ENCODE results near the gene SFXN5. TPM values are rescaled to one million over a fixed set of nuclear protein-coding genes. Genes with fewer than 3 reads are reported as not detected.
A peak's percentile ranks its signal among the peaks of the same experiment; 100 is the strongest.
"Not testable (repeated sequence)": the region's sequence is repeated elsewhere in the genome, so short reads cannot be mapped to it uniquely, and the experiment has no call there.

SFXN5 gene, protein sequence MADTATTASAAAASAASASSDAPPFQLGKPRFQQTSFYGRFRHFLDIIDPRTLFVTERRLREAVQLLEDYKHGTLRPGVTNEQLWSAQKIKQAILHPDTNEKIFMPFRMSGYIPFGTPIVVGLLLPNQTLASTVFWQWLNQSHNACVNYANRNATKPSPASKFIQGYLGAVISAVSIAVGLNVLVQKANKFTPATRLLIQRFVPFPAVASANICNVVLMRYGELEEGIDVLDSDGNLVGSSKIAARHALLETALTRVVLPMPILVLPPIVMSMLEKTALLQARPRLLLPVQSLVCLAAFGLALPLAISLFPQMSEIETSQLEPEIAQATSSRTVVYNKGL
- total RNA-seq = 10 to 100 TPM in 3 of 9 donors, 1 to 10 TPM in 6; 6.0 to 12.5 (median 9.1) TPM
- 1 to 10 TPM; 7.1 to 8.2 TPM for polyA plus RNA-seq
- long read RNA-seq, donor 1, full-length matches to known transcripts = 3 of 29 reads
- long read RNA-seq, donor 1, partial matches to known transcripts = 4 of 29 reads
- long read RNA-seq, donor 1, other reads (novel, unspliced or antisense) = 22 of 29 reads
- long read RNA-seq, donor 2, full-length matches to known transcripts = 9 of 47 reads
- long read RNA-seq, donor 2, partial matches to known transcripts = 1 of 47 reads
- long read RNA-seq, donor 2, other reads (novel, unspliced or antisense) = 37 of 47 reads
- long read RNA-seq, donor 3, full-length matches to known transcripts = 1 of 42 reads
- long read RNA-seq, donor 3, partial matches to known transcripts = 0 of 42 reads
- long read RNA-seq, donor 3, other reads (novel, unspliced or antisense) = 41 of 42 reads

DNA sequence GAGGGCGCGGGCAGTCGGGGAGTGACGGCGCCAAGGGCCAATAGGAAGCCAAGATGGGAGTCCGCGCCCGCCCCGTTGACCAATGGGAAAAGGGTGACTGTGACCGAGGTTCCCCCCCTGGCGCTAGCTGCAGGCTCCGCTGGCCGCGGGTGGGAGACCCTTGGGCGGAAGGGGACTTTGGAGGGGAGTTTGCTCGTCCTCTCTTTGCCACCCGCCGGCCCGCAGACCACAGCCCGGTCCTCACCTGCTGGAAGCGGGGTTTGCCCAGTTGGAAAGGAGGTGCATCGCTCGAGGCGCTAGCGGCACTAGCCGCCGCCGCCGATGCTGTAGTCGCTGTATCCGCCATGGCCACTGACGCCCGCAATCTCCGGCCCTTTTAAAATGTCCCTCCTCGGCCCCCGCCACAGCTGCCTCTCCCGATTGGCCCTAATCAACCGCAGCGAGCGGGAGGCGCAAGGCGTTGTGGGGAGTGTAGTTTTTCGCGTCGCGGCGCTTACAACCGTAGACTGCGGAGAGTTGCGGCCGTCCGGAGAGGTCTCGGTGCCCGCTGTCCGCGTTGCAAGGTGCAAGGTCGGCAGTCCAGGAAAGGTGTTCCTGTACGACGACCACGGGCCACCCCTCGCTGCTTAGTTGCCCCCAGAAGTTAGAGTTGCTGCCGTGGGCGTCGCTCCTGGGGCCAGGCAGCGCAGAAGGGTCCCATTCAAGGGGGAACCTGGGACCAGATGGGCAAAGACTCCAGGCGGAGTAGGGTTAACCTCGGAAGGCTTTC, at the start of gene SFXN5:
TSS of gene SFXN5 (minus strand) at position 353 of the 769 bp plus-strand sequence. CDS start at position 346, 7 bp downstream.
- DNase-seq = peak; percentile 98 to 100 (median 99)
- TF ChIP-seq, protein P1, sequence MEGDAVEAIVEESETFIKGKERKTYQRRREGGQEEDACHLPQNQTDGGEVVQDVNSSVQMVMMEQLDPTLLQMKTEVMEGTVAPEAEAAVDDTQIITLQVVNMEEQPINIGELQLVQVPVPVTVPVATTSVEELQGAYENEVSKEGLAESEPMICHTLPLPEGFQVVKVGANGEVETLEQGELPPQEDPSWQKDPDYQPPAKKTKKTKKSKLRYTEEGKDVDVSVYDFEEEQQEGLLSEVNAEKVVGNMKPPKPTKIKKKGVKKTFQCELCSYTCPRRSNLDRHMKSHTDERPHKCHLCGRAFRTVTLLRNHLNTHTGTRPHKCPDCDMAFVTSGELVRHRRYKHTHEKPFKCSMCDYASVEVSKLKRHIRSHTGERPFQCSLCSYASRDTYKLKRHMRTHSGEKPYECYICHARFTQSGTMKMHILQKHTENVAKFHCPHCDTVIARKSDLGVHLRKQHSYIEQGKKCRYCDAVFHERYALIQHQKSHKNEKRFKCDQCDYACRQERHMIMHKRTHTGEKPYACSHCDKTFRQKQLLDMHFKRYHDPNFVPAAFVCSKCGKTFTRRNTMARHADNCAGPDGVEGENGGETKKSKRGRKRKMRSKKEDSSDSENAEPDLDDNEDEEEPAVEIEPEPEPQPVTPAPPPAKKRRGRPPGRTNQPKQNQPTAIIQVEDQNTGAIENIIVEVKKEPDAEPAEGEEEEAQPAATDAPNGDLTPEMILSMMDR (IDR thresholded peaks at IDR 0.05) = peak in 8 of 12 donors; percentile 13 to 50 (median 30)
- TF ChIP-seq POLR2A (IDR thresholded peaks at IDR 0.05) = no peak
- WGBS, 4 donors = 0 to 10% (median 1%) methylated on average over 6 to 67 of the region's 67 CpGs
- ATAC-seq = peak; percentile 96 to 98 (median 96)
- no peaks in the 10 kb centered on the region for H3K9me3 ChIP-seq
- H3K4me1 ChIP-seq = peaks cover 3 to 39% (median 21%) of the 10 kb centered on the region in 12 donors
- peak within 1 kb of the TSS; percentile 74 to 98 (median 93) for H3K27ac ChIP-seq
- peaks cover 0 to 11% (median 0%) of the 10 kb centered on the region in 9 donors for H3K36me3 ChIP-seq
- peak within 1 kb of the TSS; percentile 57 to 99 (median 87) for H3K4me3 ChIP-seq
- no peaks in the 10 kb centered on the region for H3K27me3 ChIP-seq
- intact Hi-C loops (cut with DNase I) = loop anchor here in 5 of 10 donors (2.0 to 5.0 kb wide), 6 partner anchors 41 to 179 kb away; partner anchors contain the start of genes PRADC1 (in 1 of the 5) and RAB11FIP5 (in 1 of the 5)

DNA sequence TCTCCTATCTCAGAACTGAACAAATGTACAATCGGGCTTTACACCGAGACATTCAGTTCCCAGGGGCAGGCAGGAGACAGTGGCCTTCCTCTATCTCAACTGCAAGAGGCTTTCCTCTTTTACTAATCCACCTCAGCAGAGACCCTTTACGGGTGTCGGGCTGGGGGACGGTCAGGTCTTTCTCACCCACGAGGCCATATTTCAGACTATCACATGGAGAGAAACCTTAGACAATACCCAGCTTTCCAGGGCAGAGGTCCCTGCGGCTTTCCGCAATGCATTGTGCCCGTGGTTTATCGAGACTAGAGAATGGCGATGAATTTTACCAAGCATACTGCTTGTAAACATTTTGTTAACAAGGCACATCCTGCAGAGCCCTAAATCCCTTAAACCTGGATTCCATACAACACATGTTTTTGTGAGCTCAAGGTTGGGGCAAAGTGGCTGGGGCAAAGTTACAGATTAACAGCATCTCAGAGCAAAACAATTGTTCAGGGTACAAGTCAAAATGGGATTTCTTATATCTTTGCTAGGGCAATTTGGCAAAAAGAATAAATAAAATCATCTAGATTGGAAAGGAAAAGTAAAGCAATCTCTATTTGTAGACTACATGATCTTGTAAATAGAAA, 48.2 kb upstream of the SFXN5 start:
- ATAC-seq, H3K27ac ChIP-seq, H3K4me3 ChIP-seq, DNase-seq, H3K9me3 ChIP-seq, H3K4me1 ChIP-seq, H3K27me3 ChIP-seq, H3K36me3 ChIP-seq: not testable (repeated sequence)
- 76 to 87% (median 79%) methylated on average over 11 of the region's 11 CpGs for WGBS, 4 donors
- intact Hi-C loops (cut with DNase I) = loop anchor here in 1 of 10 donors (5.0 kb wide), 1 partner anchor 38 kb away; no protein-coding TSS in a partner anchor

DNA sequence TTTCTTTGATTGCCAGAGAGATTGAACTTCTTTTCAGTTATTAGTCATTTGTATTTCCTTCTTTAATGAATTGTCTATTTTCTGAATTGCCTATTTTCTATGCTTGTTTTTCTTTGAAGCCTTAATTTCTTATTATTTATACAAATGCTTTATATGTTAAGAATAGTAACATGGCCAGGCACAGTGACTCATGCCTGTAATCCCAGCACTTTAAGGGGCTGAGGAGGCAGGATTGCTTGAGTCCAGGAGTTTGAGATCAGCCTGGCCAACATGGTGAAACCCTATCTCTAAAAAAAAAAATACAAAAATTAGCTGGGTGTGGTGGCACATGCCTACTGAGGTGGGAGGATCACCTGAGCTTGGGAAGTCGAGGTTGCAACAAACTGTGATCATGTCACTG, 45.9 kb upstream of the SFXN5 start:
- Histone ChIP-seq H3K36me3 (no peaks in the 10 kb centered on the region), H3K4me3 (no peak overlapping the region), H3K27ac (no peak overlapping the region), H3K27me3 (no peaks in the 10 kb centered on the region), H3K9me3 (no peaks in the 10 kb centered on the region), H3K4me1 (peaks cover 0 to 6% (median 0%) of the 10 kb centered on the region in 12 donors)
- ATAC-seq (no peak), DNase-seq (no peak)
- TF ChIP-seq, protein P1 (IDR thresholded peaks at IDR 0.05) = no peak
- no peak for TF ChIP-seq POLR2A (IDR thresholded peaks at IDR 0.05)
- intact Hi-C loops (cut with DNase I) = loop anchor here in 1 of 10 donors (5.0 kb wide), 1 partner anchor 40 kb away; no protein-coding TSS in a partner anchor
- 76 to 87% (median 82%) methylated on average over 1 of the region's 1 CpG for WGBS, 4 donors

All from heart left ventricle (tissue), 16 donors.